Measurements from ENCODE around the gene SRCAP.

SRCAP gene

GRCh38 chr16:30778549-30779244, 79.7 kb downstream of the SRCAP start:
- DNase-seq, result no peak

DNA sequence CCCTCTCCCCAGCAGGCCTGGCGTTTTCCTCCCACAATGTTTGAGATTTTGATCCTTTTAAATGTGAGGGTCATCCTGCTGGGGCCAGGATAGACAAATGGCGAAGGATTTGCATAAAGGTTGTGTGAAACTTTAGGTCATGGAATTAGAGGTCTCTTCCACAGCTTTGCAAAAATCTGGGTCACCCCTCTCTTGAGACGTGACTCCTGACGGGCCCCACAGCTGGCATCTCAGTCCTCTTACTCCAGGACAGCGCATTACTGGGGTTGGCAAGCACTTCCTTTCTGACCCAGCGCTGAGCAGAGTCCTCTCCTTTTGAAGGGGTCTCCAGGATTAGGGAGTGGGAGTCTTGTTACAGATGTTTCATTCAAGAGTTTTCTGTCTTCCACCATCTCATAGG, 80.6 kb downstream of the SRCAP start:
- no peak for DNase-seq

DNA sequence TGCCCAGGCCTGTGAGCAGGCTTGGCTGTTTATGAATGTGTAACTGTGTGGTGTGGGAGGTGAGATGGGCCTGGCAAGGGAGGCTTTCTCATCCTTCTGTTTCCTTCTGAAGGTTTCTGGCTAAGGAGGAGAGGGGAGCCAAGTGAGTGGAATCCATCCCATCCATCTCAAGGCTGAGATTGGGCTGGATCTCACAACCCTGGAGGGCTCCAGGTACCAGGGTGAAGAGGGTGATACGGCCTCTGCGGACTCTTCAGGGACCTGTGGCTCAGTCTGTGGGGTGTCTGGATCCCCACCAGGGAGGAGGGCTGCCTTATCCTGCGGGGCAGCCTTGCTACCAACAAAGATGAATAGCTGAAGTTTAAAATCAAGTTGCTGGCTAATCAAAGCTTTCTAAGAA, 81.0 kb downstream of the SRCAP start:
- DNase-seq, result no peak

DNA sequence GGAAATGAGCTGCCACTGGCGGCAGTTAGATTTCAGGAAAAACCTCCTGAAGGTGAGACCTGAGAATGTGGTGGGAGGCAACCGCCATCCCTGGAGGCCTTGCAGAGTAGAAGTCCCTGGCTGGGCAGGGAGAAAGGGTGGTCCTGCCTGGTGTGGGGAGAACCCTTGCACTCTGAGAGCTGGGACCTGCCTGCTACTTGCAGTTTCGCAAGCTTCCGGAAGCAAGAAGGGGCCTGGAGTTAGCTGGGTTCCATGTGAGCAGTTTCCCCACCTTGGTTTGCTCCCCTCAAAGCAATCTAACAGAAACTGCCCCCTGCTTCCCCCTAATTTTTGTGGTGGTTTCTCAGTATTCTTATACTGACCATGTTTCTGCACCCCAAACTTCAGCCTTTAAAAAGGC, 81.6 kb downstream of the SRCAP start:
- DNase-seq, result no peak

GRCh38 chr16:30782486-30783279, 83.7 kb downstream of the SRCAP start:
- no peak for DNase-seq

GRCh38 chr16:30783280-30784109, 84.5 kb downstream of the SRCAP start:
- no peak for DNase-seq

DNA sequence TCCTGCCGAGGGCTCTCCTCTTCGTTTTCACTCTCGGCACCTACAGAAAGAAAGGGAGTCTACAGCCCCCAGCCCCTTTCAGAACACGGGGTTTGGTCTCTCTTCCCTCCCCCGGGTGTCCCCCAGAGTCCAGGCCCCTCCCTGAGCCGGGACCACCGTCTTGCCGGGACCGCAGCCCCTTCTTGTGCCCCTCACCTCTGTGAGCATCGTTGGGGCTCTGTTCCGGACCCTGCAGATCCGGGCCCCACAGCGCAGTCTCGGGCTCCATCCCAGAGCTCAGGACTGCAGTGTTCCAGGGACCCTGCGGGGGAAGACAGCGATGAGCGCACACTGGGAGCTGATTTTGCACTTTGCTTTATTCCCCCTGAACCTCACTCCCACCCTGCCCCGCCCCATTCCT, 85.2 kb downstream of the SRCAP start:
- no peak for DNase-seq

DNA sequence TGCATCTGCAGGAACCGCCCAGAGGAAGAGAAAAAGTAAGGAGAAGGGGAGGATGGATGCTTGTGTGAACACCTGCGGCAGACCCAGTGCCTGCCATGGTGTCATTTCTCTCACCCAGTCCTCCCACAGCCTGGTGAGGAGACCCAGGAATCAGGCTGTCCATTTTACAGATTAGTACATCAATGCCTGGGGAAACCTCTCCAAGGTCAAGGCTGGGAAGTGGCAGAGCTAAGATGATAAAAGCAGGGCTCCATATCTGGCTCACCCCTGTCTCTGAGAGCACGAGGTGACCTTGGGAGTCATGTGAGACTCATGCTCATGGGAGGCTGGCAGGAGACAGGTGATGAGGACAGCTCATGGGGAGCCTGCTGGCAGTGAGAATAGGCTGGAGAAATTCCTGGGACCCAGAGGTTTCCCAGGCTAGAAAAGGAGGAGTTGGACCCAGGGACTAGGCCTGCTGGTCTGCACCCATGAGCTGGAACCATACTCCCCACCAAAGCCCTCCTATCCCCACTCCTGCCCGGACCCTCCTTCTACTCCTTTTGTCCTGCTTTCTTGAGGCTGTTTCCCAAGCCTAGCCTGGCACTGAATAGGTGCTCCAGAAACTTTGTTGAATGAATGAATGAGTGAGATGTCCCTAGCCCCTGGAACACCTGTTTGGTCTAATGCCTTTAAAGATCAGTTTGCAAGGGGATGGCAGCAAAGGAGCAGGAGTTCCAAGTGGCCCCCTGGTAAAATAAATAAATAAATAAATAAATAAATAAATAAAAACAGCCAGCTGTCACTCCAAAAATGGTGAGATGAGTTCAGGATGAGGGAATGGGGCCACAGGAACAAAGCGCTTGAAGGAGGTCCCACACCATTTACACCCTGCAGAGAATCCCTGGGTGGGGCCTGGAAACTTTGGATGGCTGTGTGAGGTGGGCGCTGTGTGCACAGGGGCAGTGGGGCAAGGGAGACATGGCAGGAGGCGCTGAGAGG, 86.4 kb downstream of the SRCAP start:
- no peak for DNase-seq

DNA sequence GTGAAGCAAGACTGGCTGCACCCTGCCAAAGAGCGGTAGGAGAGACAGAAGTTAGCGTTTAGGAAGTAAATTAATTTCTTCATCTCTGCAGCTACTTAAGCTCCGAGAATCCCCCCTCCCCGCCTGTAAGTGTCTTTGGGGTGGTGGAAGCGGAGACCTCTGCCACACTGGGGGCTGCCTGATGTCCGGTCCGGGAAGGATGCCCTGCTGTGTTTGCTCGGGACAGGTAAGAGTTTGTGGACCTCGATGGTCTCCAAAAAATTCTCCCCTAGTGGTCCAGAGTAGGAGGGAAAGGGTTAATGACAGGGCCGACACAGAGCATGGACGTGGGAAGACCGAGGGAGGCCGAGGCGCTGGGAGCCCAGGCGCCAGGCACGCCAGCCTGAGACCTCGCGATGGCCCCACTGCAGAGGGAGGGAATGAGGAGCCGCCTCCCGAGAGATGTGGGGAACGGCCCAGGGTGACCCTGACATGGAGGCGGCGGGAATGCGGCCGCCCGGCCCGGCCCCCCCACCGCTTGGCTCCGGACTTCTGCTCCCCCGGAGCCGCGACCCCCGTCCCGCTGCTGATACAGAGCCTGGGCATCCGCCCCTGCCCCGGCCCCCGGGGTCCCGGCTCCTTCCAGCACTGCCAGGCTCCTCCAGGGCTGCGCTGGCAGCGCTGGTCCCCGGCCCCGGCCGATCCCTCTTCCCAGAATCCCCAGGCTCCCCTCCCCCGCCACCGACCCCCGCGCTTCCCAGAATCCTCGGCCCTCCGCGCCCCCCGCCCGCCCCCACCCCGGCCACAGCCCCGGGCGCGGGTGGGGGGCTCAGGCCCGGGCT, 87.4 kb downstream of the SRCAP start:
- DNase-seq, result no peak

DNA sequence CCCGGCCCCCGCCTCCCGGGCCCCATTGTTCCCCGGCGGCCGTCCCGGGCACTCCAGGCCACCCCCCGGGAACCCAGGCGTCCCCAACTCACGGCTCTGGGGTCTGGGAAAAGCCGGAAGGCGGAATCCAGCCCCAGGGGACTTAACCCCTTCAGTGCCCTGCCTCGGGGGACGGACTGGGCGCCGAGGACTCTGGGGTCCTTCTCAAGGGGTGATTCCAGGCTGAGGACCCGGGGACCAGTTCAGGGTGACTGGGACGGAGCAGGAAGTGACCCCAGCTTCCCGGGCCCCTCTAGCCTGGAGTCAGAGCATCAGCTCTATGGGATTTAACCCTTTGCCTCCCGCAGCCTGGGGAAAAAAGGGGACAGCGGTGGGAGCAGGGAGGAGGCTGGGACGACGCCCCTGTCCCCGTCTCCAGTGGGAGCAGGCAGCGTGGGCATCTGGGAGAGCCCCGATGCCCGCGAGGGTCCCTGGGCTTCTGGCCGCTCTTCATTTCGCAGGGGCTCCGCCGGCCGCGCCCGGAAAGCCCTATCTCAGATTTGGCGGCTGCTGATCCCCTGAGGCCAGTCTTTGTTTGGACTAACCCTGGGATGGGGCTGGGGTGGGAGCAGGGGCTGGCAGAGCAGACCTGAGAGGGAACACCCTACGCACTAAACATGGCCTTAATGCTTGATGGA, 88.1 kb downstream of the SRCAP start, which contains the start of gene ZNF629:
ZNF629 (minus strand) TSS at position 270 of the 677 bp plus-strand sequence. CDS start 2,723 bp downstream, outside the sequence.
- DNase-seq, result no peak

DNA sequence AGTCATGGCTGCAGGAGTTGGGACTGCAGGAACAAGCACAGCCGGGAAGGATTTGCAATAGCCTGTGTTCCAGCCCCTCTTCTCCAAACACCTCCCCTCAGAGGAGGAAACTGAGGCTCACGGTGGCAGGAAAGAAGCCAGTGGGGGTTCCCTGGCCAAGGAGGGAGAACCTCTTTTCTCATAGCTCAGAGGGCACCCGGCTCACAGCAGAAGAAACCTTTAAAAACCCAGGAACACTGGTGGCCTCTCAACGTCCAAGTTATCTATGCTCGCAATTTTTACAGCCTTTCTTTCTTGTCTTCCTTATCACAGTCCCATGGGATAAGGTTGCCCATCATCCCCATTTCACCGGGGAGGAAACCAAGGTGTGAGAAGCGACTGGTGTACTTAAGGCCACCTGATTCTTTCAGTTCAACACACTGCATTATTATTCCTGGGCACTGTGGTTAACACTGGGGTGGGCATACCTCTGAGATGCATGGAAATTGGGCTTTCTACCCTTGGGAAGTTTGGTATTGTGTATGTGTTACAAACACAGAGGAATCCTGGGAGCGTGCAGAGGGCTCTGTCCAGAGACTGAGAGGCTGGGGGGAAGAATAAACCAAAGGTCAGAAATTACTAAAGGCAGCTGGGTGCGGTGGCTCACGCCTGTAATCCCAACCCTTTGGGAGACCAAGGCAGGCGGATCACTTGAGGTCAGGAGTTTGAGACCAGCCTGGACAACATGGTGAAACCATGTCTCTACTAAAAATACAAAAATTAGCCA, 88.8 kb downstream of the SRCAP start:
- no peak for DNase-seq

All from stimulated activated CD4-positive, alpha-beta T cell treated with anti-CD3 and anti-CD28 coated beads, Interleukin-1b, Interleukin-23, amount 100 ng/mL, for 48 hours (primary cell).